22Rv1 (cell line): ENCODE data around the gene CDK14.

Source experiments
- CTCF ChIP-seq: fragments of 450-650 bp; IDR thresholded peaks from 2 replicates; pipeline ENCODE4 v1.5.1; 2017; ENCODE audit warnings: mild to moderate bottlenecking
- ZFX ChIP-seq: fragments of 450-650 bp; IDR thresholded peaks from 2 replicates; pipeline ENCODE4 v1.6.1; 2017; ENCODE audit warnings: antibody characterized with exemption, borderline replicate concordance

- TF ChIP-seq ZFX (no peak), CTCF (no peak)
Observed at GRCh38 chr7:90843472-90843871, 247.4 kb downstream of the CDK14 start.
